GM12864 (cell line): ENCODE measurements around the gene FMN2.

Experiments used
- DNase-seq: peaks from one replicate; pipeline ENCODE4 v3.0.0-alpha.2; 2011; ENCODE audit warnings: low read depth
- H3K4me3 ChIP-seq: 2 replicates; pipeline ENCODE4 v1.5.1; 2011; ENCODE audit warnings: mild to moderate bottlenecking, low read depth, low read length, control low read depth
- TF ChIP-seq, protein P1 (sequence below): IDR thresholded peaks from 2 replicates; pipeline ENCODE4 v1.5.1; 2011; ENCODE audit warnings: low read depth, mild to moderate bottlenecking, moderate library complexity, low read length, control low read depth, inconsistent platforms; ENCODE audit errors: missing control alignments

FMN2 gene

DNA sequence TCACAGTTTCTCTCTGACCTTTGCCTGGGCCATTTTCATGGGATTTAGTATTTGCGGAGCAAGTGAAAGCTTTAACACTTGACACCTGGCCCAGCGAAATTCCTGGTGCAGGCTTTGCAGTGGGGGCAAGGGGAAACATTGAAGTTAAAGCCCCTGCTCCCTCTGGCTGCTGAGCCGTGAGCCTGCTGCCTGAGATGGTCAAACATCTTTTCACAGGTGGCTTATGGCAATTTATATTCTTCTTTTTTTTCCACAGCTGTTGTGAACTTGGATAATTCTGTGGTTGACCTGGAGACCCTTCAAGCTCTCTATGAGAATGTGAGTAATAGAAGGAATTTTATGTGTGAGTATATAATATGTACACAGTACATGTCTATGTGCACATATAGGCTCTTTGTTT lies 202.9 kb downstream of the FMN2 start:
- H3K4me3 ChIP-seq, result no peak overlapping the region
- TF ChIP-seq, protein P1, sequence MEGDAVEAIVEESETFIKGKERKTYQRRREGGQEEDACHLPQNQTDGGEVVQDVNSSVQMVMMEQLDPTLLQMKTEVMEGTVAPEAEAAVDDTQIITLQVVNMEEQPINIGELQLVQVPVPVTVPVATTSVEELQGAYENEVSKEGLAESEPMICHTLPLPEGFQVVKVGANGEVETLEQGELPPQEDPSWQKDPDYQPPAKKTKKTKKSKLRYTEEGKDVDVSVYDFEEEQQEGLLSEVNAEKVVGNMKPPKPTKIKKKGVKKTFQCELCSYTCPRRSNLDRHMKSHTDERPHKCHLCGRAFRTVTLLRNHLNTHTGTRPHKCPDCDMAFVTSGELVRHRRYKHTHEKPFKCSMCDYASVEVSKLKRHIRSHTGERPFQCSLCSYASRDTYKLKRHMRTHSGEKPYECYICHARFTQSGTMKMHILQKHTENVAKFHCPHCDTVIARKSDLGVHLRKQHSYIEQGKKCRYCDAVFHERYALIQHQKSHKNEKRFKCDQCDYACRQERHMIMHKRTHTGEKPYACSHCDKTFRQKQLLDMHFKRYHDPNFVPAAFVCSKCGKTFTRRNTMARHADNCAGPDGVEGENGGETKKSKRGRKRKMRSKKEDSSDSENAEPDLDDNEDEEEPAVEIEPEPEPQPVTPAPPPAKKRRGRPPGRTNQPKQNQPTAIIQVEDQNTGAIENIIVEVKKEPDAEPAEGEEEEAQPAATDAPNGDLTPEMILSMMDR, result no peak
- DNase-seq, result no peak

DNA sequence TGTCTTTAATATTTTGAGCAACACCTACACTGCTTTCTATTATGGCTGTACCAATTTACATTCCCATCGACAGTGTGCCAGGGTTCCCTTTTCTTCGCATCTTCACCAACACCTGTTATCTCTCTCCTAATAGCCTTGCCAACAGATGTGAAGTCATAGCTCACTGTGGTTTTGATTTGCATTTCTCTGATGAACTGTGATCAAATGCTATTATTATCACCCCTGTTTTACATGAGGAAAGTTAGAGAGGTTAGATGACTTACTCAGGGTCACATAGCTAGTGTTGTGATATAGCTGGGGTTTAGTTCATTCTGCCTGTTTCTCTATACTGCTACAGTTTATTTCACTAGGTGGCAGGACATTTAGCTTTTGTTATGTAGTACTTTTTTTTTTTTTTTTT lies 204.1 kb downstream of the FMN2 start:
- TF ChIP-seq, protein P1, result no peak
- no peak overlapping the region for H3K4me3 ChIP-seq
- no peak for DNase-seq

- no peak for DNase-seq
- no peak overlapping the region for H3K4me3 ChIP-seq
- TF ChIP-seq, protein P1, result no peak
Measured at GRCh38 chr1:240304466-240304865, 212.8 kb downstream of the FMN2 start.

- DNase-seq, result no peak
- TF ChIP-seq, protein P1, result no peak
- H3K4me3 ChIP-seq, result no peak overlapping the region
Measured at GRCh38 chr1:240306673-240307072, 215.0 kb downstream of the FMN2 start.

DNA sequence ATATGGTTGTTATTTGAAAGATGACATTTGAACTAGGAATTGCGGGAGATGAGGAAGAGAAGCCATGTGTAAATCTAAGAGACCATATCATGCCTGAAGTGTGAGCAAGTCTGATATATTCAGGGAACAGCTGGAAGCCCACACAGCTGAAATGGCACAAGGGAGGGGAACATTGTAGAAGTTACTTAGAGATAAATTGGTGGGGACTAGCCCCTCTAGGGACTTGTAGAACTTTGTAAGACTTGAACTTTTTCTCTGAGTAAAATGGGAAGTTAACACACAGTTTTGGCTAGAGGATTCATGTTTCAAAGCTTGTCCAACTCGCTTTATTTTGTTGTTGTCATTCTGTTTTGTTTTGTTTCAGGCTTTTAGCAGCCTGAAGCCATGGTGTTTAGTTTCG lies 216.4 kb downstream of the FMN2 start:
- no peak overlapping the region for H3K4me3 ChIP-seq
- no peak for DNase-seq
- TF ChIP-seq, protein P1, result no peak

- no peak for DNase-seq
- TF ChIP-seq, protein P1, result no peak
Measured at GRCh38 chr1:240309769-240310168, 218.1 kb downstream of the FMN2 start.

DNA sequence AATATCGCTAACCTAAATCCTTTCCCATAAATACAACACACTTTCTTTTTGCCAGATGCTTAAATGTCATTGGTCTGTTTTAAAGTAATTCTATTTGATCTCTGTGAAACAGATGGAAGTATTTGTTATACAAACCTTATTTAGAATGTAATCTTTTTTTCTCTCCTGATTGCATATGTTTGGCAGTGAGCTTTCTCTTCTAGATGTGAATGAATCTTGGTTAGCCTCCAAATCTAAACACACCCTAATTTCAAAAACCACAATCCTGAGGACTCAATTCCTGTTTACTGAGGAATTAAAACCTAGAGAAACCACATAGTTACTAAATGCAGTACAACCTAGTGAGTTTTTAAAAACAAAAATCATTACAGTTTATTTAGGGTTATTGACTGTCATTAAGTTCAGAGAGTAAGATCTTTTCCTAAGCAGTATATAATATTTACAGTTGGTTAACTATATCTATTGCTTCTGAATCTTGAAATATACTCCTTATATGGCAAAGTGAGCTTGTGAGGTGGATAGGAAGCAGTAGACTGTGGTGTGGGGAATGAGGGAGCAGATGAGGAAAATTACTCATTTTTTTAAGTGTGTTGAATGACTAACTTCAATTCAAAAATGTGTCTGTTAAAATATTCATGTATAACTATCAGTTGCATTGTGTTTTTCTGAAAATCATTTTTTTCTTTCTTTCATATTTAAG lies 218.7 kb downstream of the FMN2 start:
- TF ChIP-seq, protein P1, result no peak
- no peak for DNase-seq
- no peak overlapping the region for H3K4me3 ChIP-seq

More at GRCh38 chr1:240309769-240310168, 218.1 kb downstream of the FMN2 start:
- no peak overlapping the region for H3K4me3 ChIP-seq
